HCT116 (cell line): Measurements from ENCODE around the gene CGNL1. TPM values are rescaled to one million over a fixed set of nuclear protein-coding genes. Genes with fewer than 3 reads are reported as not detected.

Experiments used
- ATAC-seq: fragments of 200-7000 bp; cut with Tn5 transposase; 2 replicates; pipeline ENCODE4 v1.9.1; 2020; ENCODE audit warnings: mild to moderate bottlenecking, moderate library complexity
- BruUV-seq: library from RNA; stranded (reverse); fragments of 400-500 nt; replicated peaks from 2 replicates; lab custom pipeline; 2021; lab: Mats Ljungman, UMichigan
- CTCF ChIA-PET: fragments of 300-600 bp; sonication (Branson Sonifier 250); formaldehyde crosslinking; loops from one replicate; lab custom pipeline; 2021; ENCODE audit warnings: antibody characterized with exemption; lab: Charles Lee
- POLR2A ChIA-PET: fragments of 300-600, 350-600 bp; sonication (Branson Sonifier 250); formaldehyde crosslinking; loops from one replicate; lab custom pipeline; 2021; ENCODE audit warnings: antibody characterized with exemption; lab: Charles Lee
- RAD21 ChIA-PET, 2 experiments: fragments of 300-600 bp; sonication (Branson Sonifier 250); formaldehyde crosslinking; loops; one replicate each; lab custom pipeline; 2023; ENCODE audit warnings: low total read pairs in 2 of 2; ENCODE audit not compliant: uncharacterized antibody in 2 of 2, unreplicated experiment in 2 of 2, low non-redundant PET in 1 of 2; lab: Charles Lee
- DNase-seq: peaks from one replicate; pipeline ENCODE4 v3.0.0-alpha.2; 2010; ENCODE audit warnings: low read depth, low spot score
- H2AFZ ChIP-seq: fragments of 200-600 bp; shearing (Covaris generic), sonication (generic); 2 replicates; pipeline ENCODE4 v1.6.1; 2017; ENCODE audit warnings: low read depth, mixed run types, mixed read lengths, antibody characterized with exemption, low read length; ENCODE audit not compliant: poor library complexity, severe bottlenecking
- H3K27ac ChIP-seq: 2 replicates; pipeline ENCODE4 v1.5.1; 2012; ENCODE audit warnings: low read depth, low read length
- H3K27me3 ChIP-seq: fragments of 200-600 bp; sonication (generic); 2 replicates; pipeline ENCODE4 v1.6.1; 2016; ENCODE audit warnings: mixed run types, low read length, mixed read lengths; ENCODE audit not compliant: insufficient read depth
- H3K36me3 ChIP-seq, 2 experiments: fragments of 200-500 bp in 1 of 2; fragments of 200-600 bp in 1 of 2; sonication (Bioruptor generic) in 1 of 2; sonication (generic) in 1 of 2; 2 replicates each; pipeline versions ENCODE4 v1.5.1 to v1.6.1; 2014 to 2016; ENCODE audit warnings: low read length in 2 of 2, inconsistent platforms in 1 of 2, mixed read lengths in 1 of 2, mixed run types in 1 of 2; ENCODE audit not compliant: insufficient read depth in 2 of 2, control insufficient read depth in 1 of 2
- H3K4me1 ChIP-seq, 2 experiments: fragments of 200-600 bp in 1 of 2; sonication (generic) in 1 of 2; 2 replicates each; pipeline versions ENCODE4 v1.5.1 to v1.6.1; 2012 to 2017; ENCODE audit warnings: low read length in 2 of 2, inconsistent platforms in 1 of 2, mild to moderate bottlenecking in 1 of 2, mixed read lengths in 1 of 2, mixed run types in 1 of 2, moderate library complexity in 1 of 2; ENCODE audit not compliant: insufficient read depth in 2 of 2, control insufficient read depth in 1 of 2
- H3K4me2 ChIP-seq: fragments of 200-600 bp; sonication (generic); 2 replicates; pipeline ENCODE4 v1.6.1; 2017; ENCODE audit warnings: mixed run types, low read length, mixed read lengths
- H3K4me3 ChIP-seq, 2 experiments: fragments of 200-600 bp in 1 of 2; sonication (generic) in 1 of 2; replicated peaks in 1 of 2; 2 replicates each; pipeline ENCODE4 v1.5.1; 2011 to 2016; ENCODE audit warnings: low read length in 2 of 2, control low read depth in 1 of 2, low read depth in 1 of 2, mild to moderate bottlenecking in 1 of 2, mixed read lengths in 1 of 2, mixed run types in 1 of 2
- H3K79me2 ChIP-seq: fragments of 200-600 bp; sonication (generic); 2 replicates; pipeline ENCODE4 v1.6.1; 2017; ENCODE audit warnings: mild to moderate bottlenecking, mixed run types, low read length, moderate library complexity, mixed read lengths; ENCODE audit not compliant: insufficient read depth
- H3K9ac ChIP-seq: fragments of 200-600 bp; sonication (generic); 2 replicates; pipeline ENCODE4 v1.6.1; 2016; ENCODE audit warnings: low read length, mixed read lengths
- H3K9me2 ChIP-seq: fragments of 200-600 bp; sonication (generic), shearing (Covaris generic); 2 replicates; pipeline ENCODE4 v1.6.1; 2017; ENCODE audit warnings: mixed run types, mild to moderate bottlenecking, moderate library complexity; ENCODE audit not compliant: insufficient read depth
- H3K9me3 ChIP-seq, 2 experiments: fragments of 200-500 bp in 1 of 2; fragments of 200-600 bp in 1 of 2; sonication (Bioruptor generic) in 1 of 2; sonication (generic) in 1 of 2; 2 replicates each; pipeline ENCODE4 v1.6.1; 2014 to 2017; ENCODE audit warnings: low read length in 2 of 2, mixed read lengths in 2 of 2, inconsistent platforms in 1 of 2, low read depth in 1 of 2, mild to moderate bottlenecking in 1 of 2, mixed run types in 1 of 2, moderate library complexity in 1 of 2; ENCODE audit not compliant: control insufficient read depth in 1 of 2, insufficient read depth in 1 of 2
- H4K20me1 ChIP-seq: fragments of 200-600 bp; sonication (generic), shearing (Covaris generic); 2 replicates; pipeline ENCODE4 v1.6.1; 2017; ENCODE audit warnings: mixed run types, mild to moderate bottlenecking, moderate library complexity; ENCODE audit not compliant: insufficient read depth
- ATF3 ChIP-seq: IDR thresholded peaks from 2 replicates; pipeline ENCODE4 v1.6.1; 2012
- CTCF ChIP-seq, 3 experiments: fragments of 200-600 bp in 1 of 3; sonication (generic) in 1 of 3; IDR thresholded peaks in 2 of 3; conservative IDR thresholded peaks in 1 of 3; 2 replicates each; pipeline ENCODE4 v1.5.1; 2012 to 2017; ENCODE audit warnings: low read depth in 2 of 3, low read length in 2 of 3, antibody characterized with exemption in 1 of 3, borderline replicate concordance in 1 of 3, control low read depth in 1 of 3, mild to moderate bottlenecking in 1 of 3, mixed read lengths in 1 of 3, mixed run types in 1 of 3, moderate library complexity in 1 of 3; ENCODE audit not compliant: insufficient read depth in 1 of 3
- EGR1 ChIP-seq: IDR thresholded peaks from 2 replicates; pipeline ENCODE4 v1.6.1; 2012; ENCODE audit warnings: low read depth
- ELF1 ChIP-seq: IDR thresholded peaks from 2 replicates; pipeline ENCODE4 v1.6.1; 2012; ENCODE audit warnings: low read depth, borderline replicate concordance
- EZH2 ChIP-seq: fragments of 200-600 bp; sonication (generic); IDR thresholded peaks from 2 replicates; pipeline ENCODE4 v1.6.1; 2017; ENCODE audit warnings: antibody characterized with exemption, mixed run types
- FOSL1 ChIP-seq: IDR thresholded peaks from 2 replicates; pipeline ENCODE4 v1.6.1; 2012; ENCODE audit warnings: low read depth
- MAX ChIP-seq: IDR thresholded peaks from 2 replicates; pipeline ENCODE4 v1.6.1; 2012
- POLR2A ChIP-seq: IDR thresholded peaks from 2 replicates; pipeline ENCODE4 v1.7.0; 2011; ENCODE audit warnings: borderline replicate concordance; ENCODE audit not compliant: insufficient read depth, insufficient read length; ENCODE audit errors: extremely low read depth
- POLR2AphosphoS5 ChIP-seq: IDR thresholded peaks from 2 replicates; pipeline ENCODE4 v1.6.1; 2011; ENCODE audit warnings: mild to moderate bottlenecking, low read depth, low read length, moderate library complexity
- TCF7L2 ChIP-seq: IDR thresholded peaks from 2 replicates; pipeline ENCODE4 v1.7.0; 2011; ENCODE audit warnings: borderline replicate concordance, inconsistent platforms; ENCODE audit not compliant: insufficient read depth, insufficient read length; ENCODE audit errors: extremely low read depth
- YY1 ChIP-seq: IDR thresholded peaks from 2 replicates; pipeline ENCODE4 v1.6.1; 2011; ENCODE audit warnings: low read length, low read depth, moderate library complexity, mild to moderate bottlenecking; ENCODE audit not compliant: insufficient replicate concordance; ENCODE audit errors: extremely low read depth
- ZFX ChIP-seq: fragments of 450-650 bp; IDR thresholded peaks from 2 replicates; pipeline ENCODE4 v1.6.1; 2017
- intact Hi-C: fragments of 100-400 bp; cut with micrococcal nuclease; formaldehyde crosslinking; loops from 2 replicates; pipeline ENCODE4 v1.10.0; 2022
- total RNA-seq: library from RNA; stranded (reverse); gene quantifications from one replicate; pipeline ENCODE4 v1.2.1, GENCODE V29; 2021; ENCODE audit not compliant: unreplicated experiment
- TF ChIP-seq, protein P1 (sequence below): IDR thresholded peaks from 2 replicates; pipeline ENCODE4 v1.6.1; 2011; ENCODE audit warnings: mild to moderate bottlenecking, low read length, moderate library complexity; ENCODE audit not compliant: insufficient replicate concordance; ENCODE audit errors: extremely low read depth
- TF ChIP-seq, protein P2 (sequence below): IDR thresholded peaks from 2 replicates; pipeline ENCODE4 v1.6.1; 2012; ENCODE audit warnings: low read depth

Gene CGNL1
- total RNA-seq, 1 experiment from 2014 or later = 2.2 TPM

GRCh38 chr15:57528940-57529565 lies 152.7 kb downstream of the CGNL1 start (continued):
- TF ChIP-seq ATF3 (no peak), TCF7L2 (no peak)

DNA sequence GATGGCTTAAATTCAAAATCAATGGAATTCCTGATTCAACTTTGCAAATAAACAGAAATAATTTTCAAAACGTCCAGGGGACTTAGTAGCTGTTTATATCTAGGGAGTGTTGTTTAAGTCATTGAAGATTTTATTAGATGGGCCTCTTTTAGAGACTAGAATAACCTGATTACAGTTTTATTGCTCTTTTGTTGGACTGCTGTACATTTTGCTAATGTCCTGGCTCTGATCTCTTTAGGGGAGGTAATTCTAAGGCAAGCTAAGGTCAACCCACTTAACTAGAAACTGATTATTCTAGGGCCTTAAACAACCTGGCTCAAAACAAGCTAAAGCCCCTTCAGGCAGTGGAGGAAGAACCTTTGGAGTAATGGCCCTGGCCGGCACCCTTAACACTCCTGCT lies 153.4 kb downstream of the CGNL1 start:
- Histone ChIP-seq H3K27ac (no peak overlapping the region), H2AFZ (no peak overlapping the region), H3K9me3 (no peaks in the 10 kb centered on the region), H4K20me1 (no peaks in the 10 kb centered on the region), H3K9me2 (no peaks in the 10 kb centered on the region), H3K4me2 (no peak overlapping the region), H3K36me3 (no peaks in the 10 kb centered on the region), H3K4me1 (peaks cover 0 to 3% of the 10 kb centered on the region in 2 experiments; a peak in 1 of 4 replicates), H3K4me3 (no peak overlapping the region), H3K27me3 (no peaks in the 10 kb centered on the region), H3K79me2 (no peaks in the 10 kb centered on the region), H3K9ac (no peak overlapping the region)
- no TSS peak for BruUV-seq
- no peak for DNase-seq
- intact Hi-C loops = loop anchor here (5.0 kb wide), 2 partner anchors 382 to 707 kb away; no protein-coding TSS in a partner anchor
- ChIA-PET POLR2A (no interaction called here), RAD21 (interaction anchor here in 1 of 2 experiments (3.4 kb wide), 1 partner anchor 188 kb away, joined by 43 read pairs; no protein-coding TSS in a partner anchor), CTCF (interaction anchor here (0.7 to 6.0 kb wide), 5 partner anchors 12 to 187 kb away, joined by 3 to 338 read pairs (median 4); no protein-coding TSS in a partner anchor)
- no peak for ATAC-seq
- TF ChIP-seq ATF3 (no peak), CTCF (IDR thresholded peaks at IDR 0.05 in 2 of 3, conservative IDR thresholded peaks at IDR 0.05 in 1 of 3; ENCODE audit: borderline replicate concordance in 1 of 3, insufficient read depth in 1 of 3, low read depth in 2 of 3, low read length in 2 of 3) (no peak), FOSL1 (no peak), ZFX (no peak), POLR2AphosphoS5 (no peak), YY1 (no peak), TCF7L2 (no peak), ELF1 (no peak), EZH2 (no peak), POLR2A (no peak), MAX (no peak), EGR1 (no peak)
- TF ChIP-seq, protein P1, sequence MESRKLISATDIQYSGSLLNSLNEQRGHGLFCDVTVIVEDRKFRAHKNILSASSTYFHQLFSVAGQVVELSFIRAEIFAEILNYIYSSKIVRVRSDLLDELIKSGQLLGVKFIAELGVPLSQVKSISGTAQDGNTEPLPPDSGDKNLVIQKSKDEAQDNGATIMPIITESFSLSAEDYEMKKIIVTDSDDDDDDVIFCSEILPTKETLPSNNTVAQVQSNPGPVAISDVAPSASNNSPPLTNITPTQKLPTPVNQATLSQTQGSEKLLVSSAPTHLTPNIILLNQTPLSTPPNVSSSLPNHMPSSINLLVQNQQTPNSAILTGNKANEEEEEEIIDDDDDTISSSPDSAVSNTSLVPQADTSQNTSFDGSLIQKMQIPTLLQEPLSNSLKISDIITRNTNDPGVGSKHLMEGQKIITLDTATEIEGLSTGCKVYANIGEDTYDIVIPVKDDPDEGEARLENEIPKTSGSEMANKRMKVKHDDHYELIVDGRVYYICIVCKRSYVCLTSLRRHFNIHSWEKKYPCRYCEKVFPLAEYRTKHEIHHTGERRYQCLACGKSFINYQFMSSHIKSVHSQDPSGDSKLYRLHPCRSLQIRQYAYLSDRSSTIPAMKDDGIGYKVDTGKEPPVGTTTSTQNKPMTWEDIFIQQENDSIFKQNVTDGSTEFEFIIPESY = no peak
- TF ChIP-seq, protein P2, sequence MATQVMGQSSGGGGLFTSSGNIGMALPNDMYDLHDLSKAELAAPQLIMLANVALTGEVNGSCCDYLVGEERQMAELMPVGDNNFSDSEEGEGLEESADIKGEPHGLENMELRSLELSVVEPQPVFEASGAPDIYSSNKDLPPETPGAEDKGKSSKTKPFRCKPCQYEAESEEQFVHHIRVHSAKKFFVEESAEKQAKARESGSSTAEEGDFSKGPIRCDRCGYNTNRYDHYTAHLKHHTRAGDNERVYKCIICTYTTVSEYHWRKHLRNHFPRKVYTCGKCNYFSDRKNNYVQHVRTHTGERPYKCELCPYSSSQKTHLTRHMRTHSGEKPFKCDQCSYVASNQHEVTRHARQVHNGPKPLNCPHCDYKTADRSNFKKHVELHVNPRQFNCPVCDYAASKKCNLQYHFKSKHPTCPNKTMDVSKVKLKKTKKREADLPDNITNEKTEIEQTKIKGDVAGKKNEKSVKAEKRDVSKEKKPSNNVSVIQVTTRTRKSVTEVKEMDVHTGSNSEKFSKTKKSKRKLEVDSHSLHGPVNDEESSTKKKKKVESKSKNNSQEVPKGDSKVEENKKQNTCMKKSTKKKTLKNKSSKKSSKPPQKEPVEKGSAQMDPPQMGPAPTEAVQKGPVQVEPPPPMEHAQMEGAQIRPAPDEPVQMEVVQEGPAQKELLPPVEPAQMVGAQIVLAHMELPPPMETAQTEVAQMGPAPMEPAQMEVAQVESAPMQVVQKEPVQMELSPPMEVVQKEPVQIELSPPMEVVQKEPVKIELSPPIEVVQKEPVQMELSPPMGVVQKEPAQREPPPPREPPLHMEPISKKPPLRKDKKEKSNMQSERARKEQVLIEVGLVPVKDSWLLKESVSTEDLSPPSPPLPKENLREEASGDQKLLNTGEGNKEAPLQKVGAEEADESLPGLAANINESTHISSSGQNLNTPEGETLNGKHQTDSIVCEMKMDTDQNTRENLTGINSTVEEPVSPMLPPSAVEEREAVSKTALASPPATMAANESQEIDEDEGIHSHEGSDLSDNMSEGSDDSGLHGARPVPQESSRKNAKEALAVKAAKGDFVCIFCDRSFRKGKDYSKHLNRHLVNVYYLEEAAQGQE = no peak
